ENCODE measurements around the gene NAA80. TPM values are rescaled to one million over a fixed set of nuclear protein-coding genes. Genes with fewer than 3 reads are reported as not detected.

NAA80 gene
- total RNA-seq, 1 experiment from 2014 or later = 8.7 TPM

- H3F3A ChIP-seq (ENCODE audit: low read length, unreplicated experiment) = peaks cover under 1% of the 10 kb centered on the region
- no peaks in the 10 kb centered on the region for H4K20me1 ChIP-seq (ENCODE audit: low read length)
- DNase-seq (no peak), ATAC-seq (no peak)
- no peak overlapping the region for H3K4me3 ChIP-seq (ENCODE audit: low read length)
- H3K9me3 ChIP-seq (ENCODE audit: low read length) = no peaks in the 10 kb centered on the region
- TF ChIP-seq CTCF (conservative IDR thresholded peaks at IDR 0.05; ENCODE audit: low read depth, low read length) = no peak
- no peak for TF ChIP-seq EZH2phosphoT487 (IDR thresholded peaks at IDR 0.05; ENCODE audit: borderline replicate concordance, low read length)
- no peak for TF ChIP-seq EZH2 (IDR thresholded peaks at IDR 0.05; ENCODE audit: low read length, unreplicated experiment)
- BruUV-seq (replicated peaks) = no TSS peak
- intact Hi-C loops (cut with micrococcal nuclease) = loop anchor here (5.0 kb wide), 1 partner anchor 126 kb away; no protein-coding TSS in a partner anchor
- ChIA-PET POLR2A (ENCODE audit: unreplicated experiment) (no interaction called here), CTCF (interaction anchor here (1.4 kb wide), 1 partner anchor 24 kb away, joined by 7 read pairs; the partner anchor contains the start of genes HYAL3 and NAA80)
- H2AFZ ChIP-seq (ENCODE audit: low read length) = no peak overlapping the region
- peaks cover 47% of the 10 kb centered on the region for H3K79me2 ChIP-seq (ENCODE audit: low read length)
- no peak overlapping the region for H3K4me2 ChIP-seq (ENCODE audit: low read length)
- H3K4me1 ChIP-seq (ENCODE audit: insufficient read depth, low read length) = peaks cover 31% of the 10 kb centered on the region
- H3K27me3 ChIP-seq (ENCODE audit: low read length) = no peaks in the 10 kb centered on the region
- peaks cover 6% of the 10 kb centered on the region for H3K36me3 ChIP-seq (ENCODE audit: low read depth, low read length)
- H3K27ac ChIP-seq (ENCODE audit: low read length) = no peak overlapping the region
- H3K9me2 ChIP-seq (replicated peaks; ENCODE audit: low read length) = no peaks in the 10 kb centered on the region
- H3K9ac ChIP-seq (ENCODE audit: low read length) = no peak overlapping the region
Measured at GRCh38 chr3:50323092-50323600, 23.9 kb upstream of the NAA80 start.

GRCh38 chr3:50322386-50323091, 23.3 kb upstream of the NAA80 start, which contains the start of gene HYAL2:
Gene HYAL2, minus strand, starts transcription at chr3:50322745. Its CDS starts 2,256 bp downstream, at chr3:50320489.
- no peak for ATAC-seq
- Histone ChIP-seq H4K20me1 (ENCODE audit: low read length) (no peaks in the 10 kb centered on the region), H3K9me2 (replicated peaks; ENCODE audit: low read length) (no peaks in the 10 kb centered on the region), H3K27ac (ENCODE audit: low read length) (peak within 1 kb of the TSS; percentile 86), H3K27me3 (ENCODE audit: low read length) (no peaks in the 10 kb centered on the region), H2AFZ (ENCODE audit: low read length) (peak within 1 kb of the TSS; percentile 92), H3K9ac (ENCODE audit: low read length) (peak within 1 kb of the TSS; percentile 93), H3K9me3 (ENCODE audit: low read length) (no peaks in the 10 kb centered on the region), H3K36me3 (ENCODE audit: low read depth, low read length) (peaks cover 6% of the 10 kb centered on the region), H3F3A (ENCODE audit: low read length, unreplicated experiment) (peaks cover 7% of the 10 kb centered on the region), H3K4me3 (ENCODE audit: low read length) (peak within 1 kb of the TSS; percentile 97), H3K79me2 (ENCODE audit: low read length) (peaks cover 45% of the 10 kb centered on the region), H3K4me2 (ENCODE audit: low read length) (peak within 1 kb of the TSS; percentile 99), H3K4me1 (ENCODE audit: insufficient read depth, low read length) (peaks cover 37% of the 10 kb centered on the region)
- no peak for DNase-seq
- no TSS peak for BruUV-seq (replicated peaks)
- ChIA-PET POLR2A (ENCODE audit: unreplicated experiment) (no interaction called here), CTCF (no interaction called here)
- intact Hi-C loops (cut with micrococcal nuclease) = loop anchor here (5.0 kb wide), 1 partner anchor 125 kb away; no protein-coding TSS in a partner anchor
- TF ChIP-seq CTCF (conservative IDR thresholded peaks at IDR 0.05; ENCODE audit: low read depth, low read length) (no peak), EZH2phosphoT487 (IDR thresholded peaks at IDR 0.05; ENCODE audit: borderline replicate concordance, low read length) (no peak), EZH2 (IDR thresholded peaks at IDR 0.05; ENCODE audit: low read length, unreplicated experiment) (no peak)

GRCh38 chr3:50322115-50322385, 22.8 kb upstream of the NAA80 start:
- peak overlapping the region; percentile 97; the same call in 1 of the 2 replicates for H3K4me3 ChIP-seq (ENCODE audit: low read length)
- intact Hi-C loops (cut with micrococcal nuclease) = loop anchor here (5.0 kb wide), 1 partner anchor 125 kb away; no protein-coding TSS in a partner anchor
- H3K9me3 ChIP-seq (ENCODE audit: low read length) = no peaks in the 10 kb centered on the region
- H3K79me2 ChIP-seq (ENCODE audit: low read length) = peaks cover 40% of the 10 kb centered on the region
- no peaks in the 10 kb centered on the region for H4K20me1 ChIP-seq (ENCODE audit: low read length)
- no peak overlapping the region for H3K27ac ChIP-seq (ENCODE audit: low read length)
- ChIA-PET POLR2A (ENCODE audit: unreplicated experiment) (no interaction called here), CTCF (interaction anchor here (1.0 kb wide), 2 partner anchors 23 to 57 kb away, joined by 7 to 8 read pairs; partner anchors contain the start of genes HYAL3 and NAA80)
- H3K9me2 ChIP-seq (replicated peaks; ENCODE audit: low read length) = no peaks in the 10 kb centered on the region
- peaks cover 39% of the 10 kb centered on the region for H3K4me1 ChIP-seq (ENCODE audit: insufficient read depth, low read length)
- peak overlapping the region; percentile 99 for H3K4me2 ChIP-seq (ENCODE audit: low read length)
- peak overlapping the region; percentile 92; the same call in 1 of the 2 replicates for H2AFZ ChIP-seq (ENCODE audit: low read length)
- no TSS peak for BruUV-seq (replicated peaks)
- no peaks in the 10 kb centered on the region for H3K27me3 ChIP-seq (ENCODE audit: low read length)
- DNase-seq (no peak), ATAC-seq (no peak)
- no peak for TF ChIP-seq EZH2 (IDR thresholded peaks at IDR 0.05; ENCODE audit: low read length, unreplicated experiment)
- TF ChIP-seq EZH2phosphoT487 (IDR thresholded peaks at IDR 0.05; ENCODE audit: borderline replicate concordance, low read length) = no peak
- no peak for TF ChIP-seq CTCF (conservative IDR thresholded peaks at IDR 0.05; ENCODE audit: low read depth, low read length)
- H3K9ac ChIP-seq (ENCODE audit: low read length) = no peak overlapping the region
- H3F3A ChIP-seq (ENCODE audit: low read length, unreplicated experiment) = peaks cover 12% of the 10 kb centered on the region
- peaks cover 6% of the 10 kb centered on the region for H3K36me3 ChIP-seq (ENCODE audit: low read depth, low read length)

Measured in PC-3 (cell line).